HG02973 (cell line): Measurements from ENCODE around the gene RHBDL2.
"Not testable (repeated sequence)": the region's sequence is repeated elsewhere in the genome, so short reads cannot be mapped to it uniquely, and the experiment has no call there.

ENCODE experiments used
- ATAC-seq: cut with Tn5 transposase; IDR thresholded peaks from one replicate; pipeline ENCODE4 v1.9.1; 2021; ENCODE audit warnings: moderate library complexity; ENCODE audit not compliant: unreplicated experiment

The RHBDL2 gene

DNA sequence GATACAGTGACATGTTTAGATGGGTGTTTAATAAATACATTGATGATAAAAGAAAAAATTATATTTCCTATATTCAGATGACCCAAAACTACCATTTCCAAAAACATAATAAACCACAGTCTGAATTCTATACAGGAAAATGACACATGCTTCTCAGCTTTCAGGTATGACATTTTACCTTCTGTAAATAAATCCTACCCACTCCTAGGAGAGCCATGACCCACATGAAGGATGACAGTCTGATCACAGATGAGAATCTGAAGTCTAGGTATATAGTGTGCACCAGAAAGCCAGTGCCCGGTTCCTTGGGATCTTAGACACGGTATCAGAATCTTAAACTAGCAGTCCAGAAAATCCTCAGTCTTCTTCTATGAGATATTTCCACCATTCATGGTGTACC is 56.5 kb downstream of the RHBDL2 start:
- ATAC-seq, result no peak

DNA sequence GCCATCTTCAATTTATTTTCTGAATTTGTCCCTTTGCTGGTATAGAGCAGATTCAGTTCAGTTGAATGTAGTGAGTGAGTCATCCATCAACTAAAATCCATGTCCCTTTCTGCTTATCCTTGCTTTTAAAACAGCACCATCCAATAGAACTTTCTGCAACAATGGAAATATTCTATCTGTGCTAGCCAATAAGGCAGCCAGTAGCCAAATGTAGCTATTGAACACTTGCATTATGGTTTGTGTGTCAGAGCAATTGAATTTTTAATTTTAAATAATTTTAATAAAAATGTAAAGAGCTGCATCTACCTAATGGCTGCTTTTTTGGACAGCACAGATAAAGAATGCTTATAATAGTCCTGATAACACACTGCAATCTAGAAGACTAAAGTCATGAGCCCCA is 60.1 kb downstream of the RHBDL2 start, which contains the start of gene GJA9:
TSS of gene GJA9 (minus strand) at position 101 of the 400 bp plus-strand sequence. CDS start 5,489 bp downstream, outside the sequence.
- no peak for ATAC-seq

DNA sequence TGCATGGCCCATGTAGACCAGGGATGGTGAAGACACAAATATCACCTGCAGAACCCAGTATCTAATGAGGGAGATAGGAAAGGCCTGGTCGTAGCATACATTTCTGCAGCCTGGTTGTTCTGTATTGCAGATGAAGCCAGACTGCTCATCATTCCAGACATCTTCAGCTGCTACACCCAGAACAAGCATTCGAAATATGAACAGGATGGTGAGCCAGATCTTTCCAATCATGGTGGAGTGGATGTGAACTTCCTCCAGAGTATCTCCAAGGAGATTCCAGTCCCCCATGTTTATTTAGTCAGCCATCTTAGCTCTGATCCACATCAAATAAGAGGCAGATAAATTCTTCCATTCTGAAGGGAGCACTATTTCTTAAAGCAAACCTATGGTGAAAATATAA is 65.8 kb downstream of the RHBDL2 start:
- ATAC-seq, result no peak

DNA sequence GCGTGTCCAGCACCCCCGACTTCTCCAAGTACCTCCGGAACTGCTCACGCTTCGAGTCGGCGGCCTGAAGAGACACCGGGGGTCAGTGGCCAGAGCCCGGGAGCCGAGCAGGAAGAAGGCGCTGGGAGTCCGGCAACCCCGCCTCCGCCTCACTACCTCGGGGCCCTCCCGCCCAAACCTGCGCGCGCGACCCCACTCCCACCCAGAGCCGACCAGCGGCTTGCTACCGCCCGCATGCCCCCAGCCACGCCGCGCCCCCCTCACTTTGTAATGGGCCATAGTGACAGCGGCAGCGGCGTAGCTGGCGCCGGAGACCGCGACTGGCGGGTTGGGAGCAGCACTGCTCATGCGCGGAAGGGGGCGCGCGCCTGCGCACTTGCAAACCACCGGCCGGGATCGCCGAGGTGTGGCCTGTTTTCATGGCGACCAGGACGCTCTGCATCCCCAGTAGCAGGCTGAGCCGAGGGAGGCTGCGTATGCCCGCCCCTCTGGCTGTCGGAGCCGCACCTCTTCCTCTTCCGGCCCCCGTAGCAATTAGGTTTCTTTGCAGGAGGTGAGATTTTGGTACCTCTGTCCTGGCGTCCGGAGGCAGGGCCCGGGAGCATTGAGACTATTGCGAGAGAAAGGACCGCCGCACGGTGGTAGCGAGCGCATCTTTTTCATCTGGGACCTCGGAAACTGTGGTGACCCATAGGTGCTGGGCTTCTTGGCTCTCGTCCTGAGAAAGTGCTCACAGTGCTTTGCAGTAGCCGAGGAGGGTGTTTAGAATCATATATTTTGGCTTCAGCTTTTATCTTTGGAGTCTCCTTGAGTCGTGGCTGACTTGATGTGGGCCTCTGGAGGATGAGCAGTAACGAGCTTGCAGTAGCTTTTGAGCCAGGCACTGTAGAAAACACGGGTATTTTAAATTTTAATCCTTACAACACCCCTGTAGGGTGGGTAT is 68.3 kb downstream of the RHBDL2 start, which contains the start of gene MYCBP:
TSS of gene MYCBP (minus strand) at position 322 of the 943 bp plus-strand sequence. CDS start at position 279, 43 bp downstream.
- ATAC-seq, result peak; percentile 95

DNA sequence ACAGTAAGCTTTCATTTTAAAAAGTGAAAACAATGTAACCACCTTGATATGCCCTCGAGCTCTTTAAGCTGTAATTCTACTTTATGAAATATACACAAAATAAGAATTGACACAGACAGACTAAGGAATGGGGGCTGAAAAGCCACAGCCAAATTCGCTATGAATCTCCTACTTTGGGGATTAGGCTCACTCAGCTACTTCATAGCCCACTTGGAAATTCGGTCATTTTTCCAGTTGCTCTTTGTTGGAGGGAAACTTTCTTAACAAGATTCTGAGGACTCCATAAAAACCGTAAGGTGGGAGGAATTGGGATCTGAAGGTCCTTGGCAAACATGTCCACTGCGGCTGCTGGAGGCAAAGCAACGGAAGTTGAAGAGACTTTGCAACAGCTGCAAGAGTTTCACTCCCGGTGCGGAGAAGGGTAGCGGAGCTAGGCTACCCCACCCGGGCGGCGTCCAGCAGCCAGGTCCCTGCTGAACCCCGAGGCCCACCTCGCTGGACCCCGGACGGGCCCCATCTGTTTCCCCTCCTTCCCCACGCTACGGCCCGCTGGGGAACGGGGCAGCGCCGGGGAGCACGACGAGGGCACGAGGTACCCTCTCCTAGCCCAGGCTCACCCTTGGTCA is 69.1 kb downstream of the RHBDL2 start:
- peak; percentile 24 for ATAC-seq

DNA sequence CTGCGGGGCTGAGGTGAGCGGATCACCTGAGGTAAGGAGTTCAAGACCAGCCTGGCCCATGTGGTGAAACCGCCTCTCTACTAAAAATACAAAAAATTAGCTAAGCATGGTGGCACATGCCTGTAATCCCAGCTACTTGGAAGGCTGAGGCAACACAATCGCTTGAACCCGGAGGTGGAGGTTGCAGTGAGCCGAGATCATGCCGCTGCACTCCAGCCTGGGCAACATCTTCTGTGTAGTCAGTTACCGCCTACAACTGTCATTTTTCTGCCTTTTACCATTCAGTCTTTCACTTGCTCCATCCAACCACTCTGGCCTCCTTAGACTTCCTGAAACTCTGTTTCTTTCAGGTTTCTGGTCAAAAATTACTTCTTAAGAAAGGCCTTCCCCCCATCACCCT is 70.6 kb downstream of the RHBDL2 start:
- no peak for ATAC-seq

DNA sequence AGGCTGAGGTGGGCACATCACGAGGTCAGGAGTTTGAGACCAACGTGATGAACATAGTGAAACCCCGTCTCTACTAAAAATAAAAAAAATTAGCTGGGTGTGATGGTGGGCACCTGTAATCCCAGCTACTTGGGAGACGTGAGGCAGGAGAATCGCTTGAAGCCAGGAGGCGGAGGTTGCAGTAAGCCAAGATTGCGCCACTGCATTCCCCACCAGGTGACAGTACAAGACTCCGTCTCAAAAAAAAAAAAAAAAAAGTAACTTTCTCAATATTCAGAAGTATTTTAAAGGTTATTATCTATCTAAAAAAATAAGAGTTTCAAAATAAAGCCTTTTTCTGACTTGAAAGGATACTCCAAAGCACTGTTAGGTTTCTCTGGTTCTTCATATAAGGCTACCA is 74.4 kb downstream of the RHBDL2 start:
- no peak for ATAC-seq

DNA sequence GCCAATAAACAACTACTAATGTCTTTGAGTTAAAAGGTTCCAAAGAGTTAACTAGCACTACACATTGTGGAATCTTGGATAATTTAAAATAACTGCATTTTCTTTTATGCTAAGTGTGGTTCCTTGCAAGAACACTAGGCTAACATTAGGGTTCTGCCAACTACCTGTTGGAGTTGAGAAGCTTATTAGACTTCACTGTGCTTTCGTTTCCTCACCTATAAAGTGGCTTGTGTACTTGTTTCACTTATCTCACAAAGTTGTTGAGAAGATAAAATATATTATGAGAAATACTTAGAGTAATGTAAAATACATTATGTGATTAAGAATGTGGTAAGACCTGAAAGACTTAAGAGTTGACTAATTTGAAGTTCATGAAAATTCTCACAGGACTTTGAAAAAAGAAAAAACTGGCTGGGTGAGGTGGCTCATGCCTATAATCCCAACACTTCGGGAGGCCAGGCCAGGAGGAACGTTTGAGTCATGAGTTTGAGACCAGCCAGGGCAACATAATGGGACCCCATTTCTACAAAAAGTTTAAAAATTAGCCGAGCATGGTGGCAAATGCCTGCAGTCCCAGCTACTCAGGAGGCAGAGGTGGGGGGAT is 76.4 kb downstream of the RHBDL2 start:
- no peak for ATAC-seq

DNA sequence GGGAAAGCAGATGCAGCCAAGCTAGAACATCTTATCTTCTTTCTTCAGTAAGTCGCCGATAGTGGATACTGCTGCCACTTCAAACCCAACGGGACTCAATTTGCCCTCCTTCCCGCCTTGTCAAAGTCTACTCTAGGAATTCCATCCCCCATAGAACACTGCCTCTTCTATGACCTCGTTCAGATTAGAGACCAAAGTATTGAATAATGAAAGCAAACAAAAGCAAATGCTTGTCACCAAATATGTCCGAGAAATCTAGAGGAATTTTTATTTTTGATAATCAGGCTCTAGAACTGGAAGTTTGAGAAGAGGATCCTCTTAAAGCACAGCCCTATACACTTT is 81.2 kb downstream of the RHBDL2 start:
- no peak for ATAC-seq

DNA sequence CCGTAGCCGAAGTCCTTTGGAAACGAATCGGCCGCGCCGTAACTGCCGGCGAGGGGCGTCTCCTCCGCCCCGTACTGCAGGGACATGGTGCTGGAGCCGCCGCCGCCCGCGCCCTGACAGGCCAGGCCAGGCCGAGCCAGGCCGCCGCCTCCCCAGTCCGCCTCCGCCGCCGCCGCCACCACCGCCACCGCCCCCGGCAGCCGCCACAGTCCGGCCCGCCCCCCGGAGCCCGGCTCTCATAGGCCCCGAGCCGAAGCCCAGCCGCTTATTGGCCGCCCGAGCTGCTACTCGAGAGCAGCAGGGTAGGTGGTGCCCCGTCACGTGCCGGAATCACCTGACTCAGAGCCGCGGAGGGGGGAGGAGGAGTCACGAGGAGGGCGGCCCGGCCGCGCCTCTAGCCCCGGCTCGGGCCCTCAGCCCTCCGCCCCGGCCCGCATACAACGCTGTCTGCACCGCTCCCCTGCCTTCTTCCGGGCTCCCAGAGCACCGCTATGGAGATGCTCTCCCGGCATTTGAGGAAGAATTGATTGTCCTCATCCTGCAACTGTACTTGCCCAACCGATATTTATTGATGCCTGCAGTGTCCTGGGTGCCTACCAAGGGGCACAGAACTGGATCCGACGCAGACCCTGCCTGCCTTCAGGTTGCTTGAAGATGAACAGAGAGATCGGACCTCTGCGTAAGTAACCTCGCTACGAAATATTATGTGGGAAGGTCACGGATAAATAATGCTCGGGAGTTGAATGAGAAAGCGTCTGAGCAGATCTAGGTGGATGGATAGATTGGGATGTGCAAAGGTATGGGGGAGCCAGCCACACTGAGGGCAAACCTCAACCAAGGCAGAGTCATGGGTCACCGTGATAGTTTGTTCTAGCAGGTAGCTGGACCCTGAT is 81.8 kb downstream of the RHBDL2 start, which contains the start of gene RRAGC:
TSS of gene RRAGC (minus strand) at position 212 of the 893 bp plus-strand sequence. CDS start at position 86, 126 bp downstream.
- ATAC-seq, result peak; percentile 90

DNA sequence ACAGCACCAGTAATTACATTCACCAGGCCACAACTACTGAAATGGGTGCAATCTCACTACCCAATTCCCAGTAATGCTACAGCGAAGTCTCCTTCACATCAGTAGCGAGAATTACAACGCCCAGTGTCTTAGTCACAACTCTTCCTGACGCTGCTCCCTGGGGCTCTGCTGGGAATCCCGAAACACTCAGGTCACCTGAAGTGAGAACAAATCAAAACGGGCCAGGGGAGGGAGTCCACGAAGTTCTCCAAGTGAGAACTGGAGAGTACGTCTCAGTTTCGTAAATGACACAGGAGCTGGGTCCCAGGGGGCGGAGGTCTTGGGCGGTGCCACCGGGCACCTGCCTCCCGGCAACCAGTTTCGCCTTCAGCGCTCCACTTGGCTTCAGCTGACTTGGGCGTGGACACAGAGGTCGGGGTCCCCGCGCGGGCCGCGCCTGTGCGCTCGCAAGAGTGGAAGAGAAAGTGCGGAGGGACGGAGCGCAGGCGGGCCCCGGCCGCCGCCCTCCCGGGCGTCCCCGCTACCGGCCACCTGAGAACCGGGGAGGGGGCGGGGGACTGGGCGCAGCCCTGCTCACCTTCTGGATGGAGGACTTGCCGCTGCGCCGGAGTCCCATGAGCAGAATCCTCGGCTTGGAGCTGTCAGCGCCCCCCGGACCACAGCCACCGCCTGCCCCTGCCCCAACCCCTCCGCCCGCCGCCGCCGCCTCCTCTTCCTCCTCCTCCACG is 82.6 kb downstream of the RHBDL2 start:
- ATAC-seq, result peak; percentile 32

DNA sequence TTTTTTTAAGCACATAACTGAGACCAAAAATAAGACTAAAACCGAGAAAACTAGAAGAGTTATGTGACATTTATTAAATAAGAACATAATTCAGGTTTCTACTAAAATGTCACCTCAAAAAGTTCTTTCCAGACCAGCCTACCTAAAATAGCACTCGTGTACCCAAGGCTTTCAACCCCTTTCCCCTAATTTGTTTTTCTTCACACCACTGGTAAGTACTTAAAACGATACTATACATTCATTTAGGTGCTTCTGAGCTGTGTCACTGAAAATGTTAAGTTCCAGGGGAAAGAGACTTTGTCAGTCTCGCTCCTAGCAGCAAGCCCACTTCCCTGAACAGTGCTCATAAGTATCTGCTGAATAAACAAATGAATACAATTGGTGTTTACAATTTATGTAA is 88.8 kb downstream of the RHBDL2 start:
- ATAC-seq, result no peak

DNA sequence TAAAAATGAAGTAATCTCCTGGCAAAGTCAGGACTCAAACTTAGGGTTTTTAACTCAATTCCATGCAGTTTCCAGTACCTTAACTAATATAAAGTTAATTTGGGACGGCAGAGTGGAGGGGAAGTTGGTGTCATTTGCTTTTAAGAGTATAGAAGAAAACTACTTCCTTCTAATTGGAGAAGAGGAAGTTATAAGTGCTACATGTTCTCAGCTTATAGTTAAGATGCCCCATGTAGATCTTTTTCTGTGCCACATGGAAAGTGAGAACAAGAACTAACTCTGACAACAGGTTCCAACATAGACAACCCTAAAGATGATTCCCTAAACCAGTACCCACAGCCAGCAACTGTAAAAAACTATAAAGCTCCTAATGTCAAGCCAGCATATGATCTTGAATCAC is 93.6 kb downstream of the RHBDL2 start:
- no peak for ATAC-seq

DNA sequence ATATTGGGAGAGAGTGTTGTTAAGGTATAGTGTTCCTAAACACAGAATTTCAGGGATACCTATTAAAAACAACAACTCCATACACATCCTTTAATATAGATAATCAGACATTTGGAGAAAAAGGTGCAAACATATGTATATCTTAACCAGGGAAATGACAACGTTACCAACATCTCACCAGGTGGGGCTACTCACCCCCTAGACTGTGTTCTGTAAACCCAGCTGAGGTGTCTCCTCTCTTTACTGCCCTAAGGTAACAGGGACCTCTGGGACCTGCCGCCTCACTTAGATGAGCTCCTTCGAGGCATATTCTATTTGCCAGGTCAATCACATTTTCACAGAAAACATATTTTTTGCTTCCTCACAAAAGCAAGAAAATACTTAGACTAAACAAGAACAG is 95.4 kb downstream of the RHBDL2 start:
- ATAC-seq, result no peak

DNA sequence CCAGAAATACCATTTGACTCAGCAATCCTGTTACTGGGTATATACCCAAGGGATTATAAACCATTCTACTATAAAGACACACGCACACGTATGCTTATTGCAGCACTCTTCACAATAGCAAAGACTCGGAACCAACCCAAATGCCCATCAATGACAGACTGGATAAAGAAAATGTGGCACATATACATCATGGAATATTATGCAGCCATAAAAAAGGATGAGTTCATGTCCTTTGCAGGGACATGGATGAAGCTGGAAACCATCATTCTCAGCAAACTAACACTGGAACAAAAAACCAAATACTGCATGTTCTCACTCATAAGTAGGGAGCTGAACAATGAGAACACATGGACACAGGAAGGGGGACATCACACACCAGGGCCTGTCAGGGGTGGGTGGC is 96.5 kb downstream of the RHBDL2 start:
- ATAC-seq, result not testable (repeated sequence)

DNA sequence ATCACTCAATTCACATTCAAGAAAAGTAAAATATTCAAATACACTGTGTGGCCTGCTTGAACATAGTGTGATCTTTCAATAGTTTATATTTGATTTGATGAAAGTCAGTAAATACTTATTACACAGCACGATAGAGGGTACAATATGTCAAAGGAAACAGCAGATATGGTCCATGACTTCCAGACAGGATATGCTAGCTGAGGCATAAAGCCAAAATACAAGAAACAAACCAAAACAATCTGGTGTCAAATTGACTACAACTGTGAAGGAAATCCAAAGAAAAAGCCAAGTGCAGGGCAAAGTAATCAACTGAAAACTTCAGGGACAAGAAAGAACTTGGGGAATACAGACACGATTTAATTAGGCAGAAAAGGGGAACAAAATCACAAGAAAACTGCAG is 101.3 kb downstream of the RHBDL2 start:
- no peak for ATAC-seq

DNA sequence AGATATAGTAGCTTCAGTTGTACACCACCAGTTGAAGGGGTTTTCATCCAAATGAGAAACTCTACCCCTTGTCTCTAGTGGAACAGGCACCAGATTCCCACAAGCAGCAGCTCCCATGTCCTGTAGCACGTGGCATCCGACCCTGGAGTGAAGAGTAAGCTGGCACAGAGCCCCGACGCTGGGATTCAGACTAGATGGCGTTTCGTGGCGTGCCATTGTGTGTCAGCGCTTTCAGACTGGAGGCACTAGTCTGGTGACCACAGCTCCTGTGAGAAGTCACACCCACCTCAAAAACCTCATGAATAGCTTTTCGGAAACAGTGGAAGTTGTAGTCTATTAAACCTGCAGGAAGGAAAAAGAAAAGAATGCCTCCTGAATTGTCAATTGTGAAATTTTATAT is 102.3 kb downstream of the RHBDL2 start:
- ATAC-seq, result no peak

DNA sequence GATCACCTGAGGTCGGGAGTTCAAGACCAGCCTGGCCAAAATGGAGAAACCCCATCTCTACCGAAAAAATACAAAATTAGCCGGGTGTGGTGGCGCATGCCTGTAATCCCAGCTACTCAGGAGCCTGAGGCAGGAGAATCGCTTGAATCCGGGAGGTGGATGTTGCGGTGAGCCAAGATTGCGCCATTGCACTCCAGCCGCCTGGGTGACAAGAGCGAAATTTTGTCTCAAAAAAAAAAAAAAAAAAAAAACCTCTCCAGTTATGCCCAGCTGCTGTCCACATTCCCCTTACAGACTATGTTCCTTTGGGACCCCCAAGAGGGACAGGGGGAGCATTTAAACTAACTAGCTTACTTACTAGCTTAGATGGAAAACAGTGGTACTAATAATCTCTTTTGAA is 105.3 kb downstream of the RHBDL2 start:
- not testable (repeated sequence) for ATAC-seq
